ENCODE data around the gene INHBC.
A peak's percentile ranks its signal among the peaks of the same experiment; 100 is the strongest.
"Not testable (repeated sequence)": the region's sequence is repeated elsewhere in the genome, so short reads cannot be mapped to it uniquely, and the experiment has no call there.

INHBC gene

DNA sequence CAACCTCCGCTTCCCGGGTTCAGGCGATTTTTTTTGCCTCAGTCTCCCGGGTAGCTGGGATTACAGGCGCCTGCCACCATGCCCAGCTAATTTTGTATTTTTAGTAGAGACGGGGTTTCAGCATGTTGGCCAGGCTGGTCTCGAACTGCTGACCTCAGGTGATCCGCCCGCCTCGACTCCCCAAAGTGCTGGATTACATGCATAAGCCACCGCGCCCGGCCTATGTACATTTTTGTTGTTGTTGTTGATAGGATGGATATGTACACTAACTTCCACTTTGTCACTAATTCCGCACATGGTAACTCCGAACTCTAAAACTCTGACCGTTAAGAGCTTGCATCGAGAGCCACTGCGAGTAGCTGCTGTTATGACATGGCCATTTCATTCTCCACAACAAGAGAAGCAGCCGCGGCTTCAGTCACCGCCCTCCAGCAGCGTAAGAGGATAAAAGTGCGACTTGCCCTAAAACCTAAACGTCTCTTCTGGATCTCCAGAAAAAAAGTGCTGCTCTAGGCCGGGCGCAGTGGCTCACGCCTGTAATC, 52.5 kb downstream of the INHBC start:
- DNase-seq (ENCODE audit: low read depth in 2 of 2), result no peak

DNA sequence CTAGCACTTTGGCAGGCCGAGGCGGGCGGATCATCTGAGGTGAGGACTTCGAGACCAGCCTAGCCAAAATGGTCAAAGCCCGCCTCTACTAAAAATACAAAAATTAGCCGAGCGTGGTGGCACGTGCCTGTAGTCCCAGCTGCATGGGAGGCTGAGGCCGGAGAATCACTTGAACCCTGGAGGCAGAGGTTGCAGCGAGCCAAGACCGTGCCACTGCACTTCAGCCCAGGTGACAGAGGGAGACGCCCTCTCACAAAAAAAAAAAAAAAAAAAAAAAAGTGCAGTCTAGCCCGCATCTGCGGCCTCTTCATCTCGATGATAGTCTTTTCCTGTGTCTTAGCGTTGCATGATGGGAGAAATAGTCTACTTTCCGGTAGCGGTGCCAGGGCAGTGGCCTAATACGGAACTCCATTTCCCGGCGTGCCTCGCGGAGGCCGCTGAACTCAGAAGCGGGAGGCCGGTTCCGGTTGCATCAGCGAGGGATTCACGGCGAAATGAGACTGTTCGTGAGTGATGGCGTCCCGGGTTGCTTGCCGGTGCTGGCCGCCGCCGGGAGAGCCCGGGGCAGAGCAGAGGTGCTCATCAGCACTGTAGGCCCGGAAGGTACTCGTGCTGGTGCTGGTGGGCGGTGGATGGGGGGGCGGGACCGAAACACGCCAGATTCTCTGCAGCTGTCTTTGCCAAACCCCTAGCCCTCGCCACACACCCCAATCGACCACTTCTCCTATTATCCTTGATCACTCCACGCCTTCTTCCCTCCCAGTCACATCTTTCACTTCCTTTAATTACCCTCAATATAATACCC, 53.2 kb downstream of the INHBC start, which contains the start of gene MARS1:
MARS1 (plus strand) TSS at position 472 of the 805 bp plus-strand sequence; CDS start at position 495, 23 bp downstream.
- DNase-seq (ENCODE audit: low read depth in 2 of 2), result peak; percentile 83 to 87

DNA sequence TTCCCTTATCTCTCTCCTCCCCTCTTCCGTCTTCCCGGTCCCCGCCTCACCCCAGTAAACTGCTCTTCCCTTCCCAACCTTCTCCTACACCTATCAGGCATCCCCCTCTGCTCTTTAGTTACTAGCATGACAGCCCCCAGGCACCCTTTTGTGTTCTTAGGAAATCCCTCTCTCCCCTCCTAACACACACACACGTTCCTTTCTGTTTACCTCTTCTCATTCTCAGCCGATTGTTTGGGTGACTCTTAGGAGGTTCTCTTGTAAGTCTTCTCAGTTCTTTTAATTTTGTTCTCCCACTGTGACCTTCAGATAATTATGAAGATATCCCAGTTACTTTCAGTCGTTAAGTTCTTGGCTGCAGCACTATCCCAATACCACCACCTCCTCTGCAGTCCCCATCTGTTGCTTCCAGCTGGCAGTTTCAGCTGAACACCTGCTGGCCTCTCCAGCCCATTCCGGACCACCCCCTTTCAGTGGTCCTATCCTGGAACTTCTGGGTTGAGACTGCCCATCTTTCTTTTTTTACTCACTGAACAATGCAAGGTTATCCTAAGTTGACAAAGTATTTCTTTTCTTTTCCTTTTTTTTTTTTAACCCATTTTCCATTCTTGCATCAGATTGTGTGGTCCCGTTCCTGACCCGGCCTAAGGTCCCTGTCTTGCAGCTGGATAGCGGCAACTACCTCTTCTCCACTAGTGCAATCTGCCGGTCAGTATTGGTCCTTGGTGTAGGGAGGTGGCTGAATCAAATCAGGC, 54.0 kb downstream of the INHBC start:
- no peak for DNase-seq (ENCODE audit: low read depth in 2 of 2)

DNA sequence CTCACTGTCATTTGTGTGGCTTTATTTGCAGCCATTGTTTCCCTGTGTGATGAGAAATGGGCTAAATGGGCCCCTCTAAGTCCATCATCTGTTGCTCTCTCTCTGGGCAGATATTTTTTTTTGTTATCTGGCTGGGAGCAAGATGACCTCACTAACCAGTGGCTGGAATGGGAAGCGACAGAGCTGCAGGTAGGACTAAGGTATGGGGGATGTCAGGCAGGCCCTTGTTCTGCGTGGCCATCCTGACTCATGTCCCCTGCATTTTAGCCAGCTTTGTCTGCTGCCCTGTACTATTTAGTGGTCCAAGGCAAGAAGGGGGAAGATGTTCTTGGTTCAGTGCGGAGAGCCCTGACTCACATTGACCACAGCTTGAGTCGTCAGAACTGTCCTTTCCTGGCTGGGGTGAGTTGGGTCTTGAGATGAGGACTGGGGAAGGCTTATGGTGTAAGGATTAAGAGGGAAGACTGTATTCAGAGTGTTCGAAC, 54.6 kb downstream of the INHBC start:
- no peak for DNase-seq (ENCODE audit: low read depth in 2 of 2)

DNA sequence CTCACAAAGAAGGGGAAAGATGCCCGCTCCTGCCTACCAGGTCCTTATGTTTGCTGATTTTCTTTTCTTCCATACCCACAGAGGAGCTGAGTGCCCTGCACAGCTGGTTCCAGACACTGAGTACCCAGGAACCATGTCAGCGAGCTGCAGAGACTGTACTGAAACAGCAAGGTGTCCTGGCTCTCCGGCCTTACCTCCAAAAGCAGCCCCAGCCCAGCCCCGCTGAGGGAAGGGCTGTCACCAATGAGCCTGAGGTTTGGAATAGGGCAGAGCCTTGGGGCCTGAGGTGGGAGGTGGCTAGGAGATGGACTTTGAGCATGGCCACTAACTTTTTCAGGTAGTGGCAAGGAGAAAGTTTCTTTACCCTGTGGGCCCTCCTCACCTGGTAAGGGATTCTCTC, 55.5 kb downstream of the INHBC start:
- no peak for DNase-seq (ENCODE audit: low read depth in 2 of 2)

DNA sequence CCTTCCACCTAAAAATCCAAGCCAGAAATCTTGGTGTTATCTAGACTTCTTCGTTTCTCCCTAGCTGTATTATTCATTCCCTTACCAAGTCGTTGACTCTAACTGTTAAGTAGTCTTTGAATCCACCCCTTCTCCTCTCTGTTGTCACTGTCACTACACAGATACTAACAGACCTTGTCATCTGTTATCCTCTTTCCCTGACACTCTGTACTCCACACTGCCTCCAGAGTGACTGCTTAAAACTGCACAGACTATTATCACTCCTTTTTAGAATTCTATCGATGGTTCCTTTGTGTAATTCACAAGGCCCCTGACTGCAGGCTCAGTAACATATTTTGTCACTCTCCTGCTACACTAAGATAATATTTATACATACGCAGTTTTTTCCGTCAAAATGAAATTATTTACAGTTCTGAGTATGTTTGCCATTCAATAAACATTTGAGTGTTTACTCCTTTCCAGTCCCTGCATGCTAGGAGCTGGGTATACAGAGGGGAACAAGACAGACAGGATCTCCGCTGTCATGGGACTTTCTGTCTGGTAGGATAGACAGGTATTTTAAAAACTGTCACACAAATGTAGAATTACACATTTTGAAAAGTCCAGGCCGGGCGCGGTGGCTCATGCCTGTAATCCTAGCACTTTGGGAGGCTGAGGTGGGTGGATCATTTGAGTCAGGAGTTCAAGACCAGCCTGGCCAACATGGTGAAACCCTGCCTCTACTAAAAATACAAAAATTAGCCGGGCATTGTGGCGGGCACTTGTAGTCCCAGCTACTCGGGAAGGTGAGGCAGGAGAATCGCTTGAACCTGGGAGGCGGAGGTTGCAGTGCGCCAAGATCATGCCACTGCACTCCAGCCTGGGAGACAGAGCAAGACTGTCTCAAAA, 57.1 kb downstream of the INHBC start:
- no peak for DNase-seq (ENCODE audit: low read depth in 2 of 2)

DNA sequence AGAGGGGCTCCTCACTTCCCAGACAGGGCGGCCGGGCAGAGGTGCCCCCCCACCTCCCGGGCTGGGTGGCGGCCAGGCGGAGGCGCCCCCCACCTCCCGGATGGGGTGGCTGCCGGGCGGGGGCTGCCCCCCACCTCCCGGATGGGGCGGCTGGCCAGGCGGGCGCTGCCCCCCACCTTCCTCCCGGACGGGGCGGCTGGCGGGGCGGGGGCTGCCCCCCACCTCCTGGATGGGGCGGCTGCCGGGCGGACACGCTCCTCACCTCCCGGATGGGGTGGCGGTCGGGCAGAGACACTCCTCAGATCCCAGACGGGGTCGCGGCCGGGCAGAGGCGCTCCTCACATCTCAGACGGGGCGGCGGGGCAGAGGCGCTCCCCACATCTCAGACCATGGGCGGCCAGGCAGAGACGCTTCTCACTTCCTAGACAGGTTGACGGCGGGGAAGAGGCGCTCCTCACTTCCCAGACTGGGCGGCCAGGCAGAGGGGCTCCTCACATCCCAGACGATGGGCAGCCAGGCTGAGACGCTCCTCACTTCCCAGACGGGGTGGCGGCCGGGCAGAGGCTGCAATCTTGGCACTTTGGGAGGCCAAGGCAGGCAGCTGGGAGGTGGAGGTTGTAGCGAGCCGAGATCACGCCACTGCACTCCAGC, 60.6 kb downstream of the INHBC start:
- DNase-seq (ENCODE audit: low read depth in 2 of 2), result not testable (repeated sequence)

DNA sequence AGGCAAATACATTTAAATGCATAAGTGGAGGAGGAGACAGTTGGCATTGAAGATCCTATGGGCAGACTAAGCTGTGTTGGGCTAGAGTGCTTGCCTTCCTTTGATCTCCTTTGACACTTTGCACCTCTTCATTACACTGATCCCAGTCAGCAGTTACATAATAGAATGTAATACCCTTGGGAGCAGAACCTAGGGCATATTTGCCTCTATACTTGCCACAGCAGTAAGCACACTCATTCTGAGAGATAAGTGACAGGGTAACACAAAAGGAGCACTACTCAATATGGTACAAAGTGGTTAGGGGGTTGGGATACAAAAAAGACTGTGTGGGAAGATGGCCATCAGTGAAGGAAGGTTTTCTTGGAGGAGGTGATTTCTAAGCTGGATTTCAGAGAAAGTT, 62.2 kb downstream of the INHBC start:
- no peak for DNase-seq (ENCODE audit: low read depth in 2 of 2)

DNA sequence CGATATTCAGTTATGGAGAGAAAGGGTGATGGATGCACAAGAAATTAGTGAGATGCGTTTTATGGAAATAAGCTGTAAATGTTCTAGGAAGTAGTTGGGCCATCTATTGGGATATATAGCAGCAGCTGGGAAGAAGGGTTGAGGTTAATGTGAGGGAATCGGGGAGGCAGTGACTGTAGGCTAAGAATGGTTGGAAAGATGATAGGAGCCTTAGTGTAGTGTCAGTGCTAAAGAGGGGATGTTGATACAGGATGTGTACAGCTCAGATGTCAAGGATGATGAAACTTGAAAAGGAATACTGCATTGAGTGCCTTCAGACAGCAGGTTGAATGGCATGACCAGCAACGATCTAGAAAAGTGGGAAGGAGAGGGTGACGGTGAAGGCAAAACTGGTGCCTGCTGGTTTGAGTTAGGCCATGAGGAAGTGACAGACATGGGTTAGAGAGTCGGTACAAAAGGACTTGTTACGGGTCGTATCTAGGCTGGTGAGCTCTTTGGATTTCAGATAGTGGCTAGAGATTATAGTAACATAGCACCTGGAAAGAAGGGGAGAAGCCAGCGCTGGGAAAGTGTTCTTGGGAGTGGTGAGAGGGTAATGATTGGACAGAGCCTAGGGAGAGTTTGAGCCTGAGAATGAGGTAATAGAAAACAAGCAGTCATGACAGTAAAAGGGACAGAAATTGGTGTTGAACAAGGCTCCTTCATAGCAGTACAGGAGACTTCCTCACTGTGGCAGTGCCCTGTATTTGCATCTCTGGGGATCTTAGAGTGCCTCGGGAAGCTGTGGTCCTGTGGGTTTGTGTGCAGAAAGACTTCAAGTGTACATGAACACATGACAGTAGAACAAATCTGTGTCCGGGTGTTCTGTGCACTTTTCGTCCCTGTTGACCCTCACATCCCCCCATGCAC, 62.9 kb downstream of the INHBC start:
- no peak for DNase-seq (ENCODE audit: low read depth in 2 of 2)

DNA sequence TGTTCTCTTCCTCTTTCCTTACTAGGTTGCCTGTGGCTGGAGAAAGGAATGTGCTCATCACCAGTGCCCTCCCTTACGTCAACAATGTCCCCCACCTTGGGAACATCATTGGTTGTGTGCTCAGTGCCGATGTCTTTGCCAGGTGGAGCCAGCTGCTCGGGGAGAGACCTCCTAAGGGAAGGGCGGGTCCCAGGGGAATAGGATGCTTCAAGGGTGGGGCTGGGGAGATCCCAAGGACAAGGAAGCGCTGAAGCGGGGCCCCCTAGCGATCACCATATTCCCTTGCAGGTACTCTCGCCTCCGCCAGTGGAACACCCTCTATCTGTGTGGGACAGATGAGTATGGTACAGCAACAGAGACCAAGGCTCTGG, 63.5 kb downstream of the INHBC start:
- DNase-seq (ENCODE audit: low read depth in 2 of 2), result no peak

DNA sequence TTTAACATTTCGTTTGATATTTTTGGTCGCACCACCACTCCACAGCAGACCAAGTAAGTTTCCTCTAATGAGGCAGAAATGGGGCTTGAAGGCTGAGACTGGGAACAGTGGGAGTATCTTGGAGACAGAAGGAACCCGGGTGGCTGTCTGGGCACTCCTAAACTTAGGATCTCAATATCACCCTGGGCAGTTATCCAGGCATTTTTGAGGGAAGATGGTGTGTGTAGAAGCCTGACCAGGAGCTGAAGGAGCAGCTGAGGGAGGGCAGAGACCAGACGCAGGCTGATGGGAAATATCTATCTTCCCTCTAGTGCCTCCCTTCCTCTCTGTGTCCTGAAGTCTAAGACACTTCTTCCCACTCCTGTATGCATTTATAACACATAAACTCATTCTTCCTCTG, 64.0 kb downstream of the INHBC start:
- DNase-seq (ENCODE audit: low read depth in 2 of 2), result no peak

DNA sequence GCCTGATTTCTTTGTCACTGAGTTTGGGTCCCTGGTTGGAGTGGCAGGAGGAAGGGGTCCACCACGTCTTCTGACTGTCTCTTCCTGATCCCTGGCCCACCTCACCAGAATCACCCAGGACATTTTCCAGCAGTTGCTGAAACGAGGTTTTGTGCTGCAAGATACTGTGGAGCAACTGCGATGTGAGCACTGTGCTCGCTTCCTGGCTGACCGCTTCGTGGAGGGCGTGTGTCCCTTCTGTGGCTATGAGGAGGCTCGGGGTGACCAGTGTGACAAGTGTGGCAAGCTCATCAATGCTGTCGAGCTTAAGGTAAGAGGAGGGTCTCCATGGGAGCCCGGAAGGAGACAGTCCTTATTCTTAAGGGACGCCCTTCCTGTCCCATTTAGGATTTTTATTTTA, 65.6 kb downstream of the INHBC start:
- DNase-seq (ENCODE audit: low read depth in 2 of 2), result no peak
